Left hindlimb (tissue), 1 donor: Measurements from ENCODE around the gene FAM53C.
"Not testable (repeated sequence)": the region's sequence is repeated elsewhere in the genome, so short reads cannot be mapped to it uniquely, and the experiment has no call there.

Experiments used
- DNase-seq: peaks from one replicate; pipeline ENCODE4 v3.0.0-alpha.2; 2018

The FAM53C gene

GRCh38 chr5:138337685-138338410 is at the start of gene FAM53C:
FAM53C (plus strand) TSS chr5:138338266; CDS start chr5:138341336, 3,070 bp downstream.
- peak; percentile 96 for DNase-seq

GRCh38 chr5:138289296-138289695 is 48.8 kb upstream of the FAM53C start:
- DNase-seq = no peak

- no peak for DNase-seq
These were observed 34.7 kb upstream of the FAM53C start for GRCh38 chr5:138303372-138303771.

- DNase-seq = no peak
These were observed 32.3 kb upstream of the FAM53C start for GRCh38 chr5:138305797-138306196.

GRCh38 chr5:138315751-138316278 is 22.3 kb upstream of the FAM53C start:
- no peak for DNase-seq

GRCh38 chr5:138316355-138316754 is 21.7 kb upstream of the FAM53C start:
- no peak for DNase-seq

- DNase-seq = not testable (repeated sequence)
These were observed 19.9 kb upstream of the FAM53C start for GRCh38 chr5:138318211-138318610.

- no peak for DNase-seq
These were observed 7.1 kb upstream of the FAM53C start for GRCh38 chr5:138330813-138331448.

GRCh38 chr5:138331449-138332368 is 6.4 kb upstream of the FAM53C start, which contains the start of gene CDC25C:
CDC25C (minus strand) TSS chr5:138331804; CDS start chr5:138331180, 624 bp downstream.
- DNase-seq = peak; percentile 99

- no peak for DNase-seq
These were observed 3.1 kb upstream of the FAM53C start for GRCh38 chr5:138334867-138335447.

GRCh38 chr5:138336952-138337684 is 948 bp upstream of the FAM53C start:
- DNase-seq = peak; percentile 91

GRCh38 chr5:138338411-138339090 is 485 bp downstream of the FAM53C start:
- DNase-seq = no peak

- DNase-seq = no peak
These were observed 1.0 kb downstream of the FAM53C start for GRCh38 chr5:138339091-138339456.

GRCh38 chr5:138339464-138339863 is 1.4 kb downstream of the FAM53C start:
- DNase-seq = no peak

- DNase-seq = no peak
These were observed 1.9 kb downstream of the FAM53C start for GRCh38 chr5:138340008-138340407.

GRCh38 chr5:138344887-138345622 is 7.0 kb downstream of the FAM53C start:
- DNase-seq = no peak

GRCh38 chr5:138346889-138347288 is 8.8 kb downstream of the FAM53C start:
- no peak for DNase-seq

- DNase-seq = no peak
These were observed 11.9 kb downstream of the FAM53C start for GRCh38 chr5:138349852-138350562.

- no peak for DNase-seq
These were observed 12.5 kb downstream of the FAM53C start for GRCh38 chr5:138350563-138350890.

- no peak for DNase-seq
These were observed 13.0 kb downstream of the FAM53C start for GRCh38 chr5:138351056-138351455.
